Measurements from ENCODE around the gene TNIP1.

- TF ChIP-seq CTCF (IDR thresholded peaks at IDR 0.05) (no peak), EP300 (IDR thresholded peaks at IDR 0.05) (no peak)
Observed at GRCh38 chr5:151003503-151003860, 77.4 kb downstream of the TNIP1 start.

All from sigmoid colon (tissue), 4 donors.